ENCODE results near the gene GALNT18.
"Not testable (repeated sequence)": the region's sequence is repeated elsewhere in the genome, so short reads cannot be mapped to it uniquely, and the experiment has no call there.

The GALNT18 gene

DNA sequence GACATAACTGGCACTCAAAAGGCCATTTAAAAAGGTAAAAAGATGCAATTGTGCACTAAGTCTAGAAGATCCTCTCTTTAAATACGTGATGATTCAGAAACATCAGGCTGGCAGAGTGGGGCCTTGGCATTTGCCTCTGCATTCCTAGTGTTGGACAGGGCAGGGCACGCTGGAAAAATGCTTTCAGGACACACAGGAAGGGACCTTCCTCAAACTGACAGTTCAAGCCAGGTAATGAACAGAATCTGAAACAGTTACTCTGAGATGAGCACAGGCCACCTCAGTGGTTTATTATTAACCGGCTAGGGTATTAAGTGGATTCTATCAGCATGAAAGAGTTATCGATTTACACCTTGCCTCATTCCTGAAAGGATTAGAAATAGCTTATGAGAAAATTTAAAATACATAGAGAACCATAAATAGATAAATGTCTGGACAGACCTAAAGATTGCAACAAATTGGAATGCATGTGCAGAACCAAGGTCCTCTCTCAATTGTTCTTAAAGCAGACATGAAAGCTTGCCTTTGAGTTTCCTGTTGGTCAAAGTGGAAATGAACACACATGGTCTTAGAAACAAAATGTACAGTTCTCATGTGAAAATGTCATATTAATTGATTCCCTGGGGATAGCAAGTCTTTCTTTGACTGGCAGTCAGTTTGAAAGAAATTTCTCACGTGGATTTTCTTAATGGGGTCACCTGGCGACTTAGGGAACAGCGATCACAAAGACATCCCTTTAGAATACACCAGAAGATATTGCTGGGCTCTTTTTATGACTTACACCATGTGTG lies 247.3 kb downstream of the GALNT18 start:
- Histone ChIP-seq H3K36me3 (ENCODE audit: control insufficient read depth in 2 of 2, insufficient read depth in 2 of 2, low read length in 2 of 2) (no peaks in the 10 kb centered on the region), H3K27ac (ENCODE audit: low read depth in 2 of 2, low read length in 2 of 2) (no peak overlapping the region), H3K4me3 (ENCODE audit: low read length in 2 of 2) (no peak overlapping the region), H3K9me3 (ENCODE audit: control insufficient read depth in 2 of 2, low read length in 2 of 2) (no peaks in the 10 kb centered on the region), H3K4me1 (ENCODE audit: control insufficient read depth in 2 of 2, insufficient read depth in 2 of 2, low read length in 2 of 2) (no peaks in the 10 kb centered on the region), H3K27me3 (ENCODE audit: control insufficient read depth in 2 of 2, insufficient read depth in 2 of 2, low read length in 2 of 2) (no peaks in the 10 kb centered on the region), H3K9ac (ENCODE audit: low read depth in 1 of 2, low read length in 2 of 2) (no peak overlapping the region)

DNA sequence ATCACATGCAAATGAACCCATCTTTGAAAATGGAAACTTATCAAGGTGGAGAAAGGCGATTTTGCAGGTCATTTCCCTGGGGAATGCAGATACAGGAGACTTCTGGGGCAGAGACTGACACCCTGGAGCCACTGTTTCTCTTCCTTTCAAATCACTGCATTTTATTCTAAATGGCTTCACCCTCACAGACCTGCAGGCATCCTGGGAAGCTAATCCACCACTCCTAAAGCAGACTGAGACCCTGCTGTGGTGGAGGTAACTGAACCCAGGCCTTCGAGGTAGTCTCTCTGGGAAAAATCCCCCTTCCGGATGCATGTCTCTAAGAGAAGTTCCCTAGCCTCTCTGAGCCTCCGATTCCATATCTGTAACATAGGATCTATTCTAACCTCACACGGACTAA lies 247.9 kb downstream of the GALNT18 start:
- no peak overlapping the region for H3K27ac ChIP-seq (ENCODE audit: low read depth in 2 of 2, low read length in 2 of 2)
- H3K9me3 ChIP-seq (ENCODE audit: control insufficient read depth in 2 of 2, low read length in 2 of 2), result no peaks in the 10 kb centered on the region
- no peaks in the 10 kb centered on the region for H3K4me1 ChIP-seq (ENCODE audit: control insufficient read depth in 2 of 2, insufficient read depth in 2 of 2, low read length in 2 of 2)
- no peaks in the 10 kb centered on the region for H3K27me3 ChIP-seq (ENCODE audit: control insufficient read depth in 2 of 2, insufficient read depth in 2 of 2, low read length in 2 of 2)
- no peak overlapping the region for H3K9ac ChIP-seq (ENCODE audit: low read depth in 1 of 2, low read length in 2 of 2)
- no peaks in the 10 kb centered on the region for H3K36me3 ChIP-seq (ENCODE audit: control insufficient read depth in 2 of 2, insufficient read depth in 2 of 2, low read length in 2 of 2)
- no peak overlapping the region for H3K4me3 ChIP-seq (ENCODE audit: low read length in 2 of 2)

DNA sequence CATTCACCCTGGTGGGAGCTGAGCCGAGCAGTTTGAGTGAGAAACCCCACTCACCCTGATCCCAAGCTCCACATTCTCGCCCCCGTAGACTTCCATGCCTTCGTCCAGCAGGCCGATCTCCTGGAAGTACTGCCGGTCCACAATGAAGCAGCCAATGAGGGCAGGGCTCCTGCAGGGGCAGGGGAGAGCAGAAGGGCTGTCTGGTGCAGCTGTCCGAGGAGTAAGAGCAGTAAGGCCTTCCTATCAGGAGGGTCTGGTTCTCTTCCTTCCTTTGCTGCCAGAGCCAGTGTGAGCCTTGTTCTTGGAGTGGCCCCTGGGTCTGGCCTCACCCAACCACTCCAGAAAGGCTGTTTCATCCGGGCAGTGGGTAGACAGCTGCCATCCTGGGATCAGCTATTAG lies 249.3 kb downstream of the GALNT18 start:
- Histone ChIP-seq H3K9me3 (ENCODE audit: control insufficient read depth in 2 of 2, low read length in 2 of 2) (no peaks in the 10 kb centered on the region), H3K27me3 (ENCODE audit: control insufficient read depth in 2 of 2, insufficient read depth in 2 of 2, low read length in 2 of 2) (no peaks in the 10 kb centered on the region), H3K4me3 (ENCODE audit: low read length in 2 of 2) (no peak overlapping the region), H3K9ac (ENCODE audit: low read depth in 1 of 2, low read length in 2 of 2) (no peak overlapping the region), H3K27ac (ENCODE audit: low read depth in 2 of 2, low read length in 2 of 2) (no peak overlapping the region), H3K4me1 (ENCODE audit: control insufficient read depth in 2 of 2, insufficient read depth in 2 of 2, low read length in 2 of 2) (no peaks in the 10 kb centered on the region), H3K36me3 (ENCODE audit: control insufficient read depth in 2 of 2, insufficient read depth in 2 of 2, low read length in 2 of 2) (no peaks in the 10 kb centered on the region)

DNA sequence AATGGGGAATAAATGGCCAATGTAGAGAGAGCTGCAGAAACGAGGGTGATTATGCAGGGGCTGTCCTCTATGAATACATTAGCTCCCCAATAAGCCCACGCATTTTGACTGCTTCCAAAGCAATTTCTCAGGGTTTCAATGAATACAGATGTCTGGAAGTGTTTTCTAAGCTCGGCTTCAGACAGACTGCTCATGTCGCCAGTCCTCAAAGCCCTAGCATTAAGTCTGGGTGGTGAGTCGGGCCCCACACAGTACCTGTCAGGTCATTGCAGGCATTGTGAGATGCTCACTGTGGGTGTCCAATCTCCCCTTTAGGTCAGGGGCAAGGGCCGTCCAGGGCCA lies 250.9 kb downstream of the GALNT18 start:
- no peak overlapping the region for H3K4me3 ChIP-seq (ENCODE audit: low read length in 2 of 2)
- no peaks in the 10 kb centered on the region for H3K27me3 ChIP-seq (ENCODE audit: control insufficient read depth in 2 of 2, insufficient read depth in 2 of 2, low read length in 2 of 2)
- H3K27ac ChIP-seq (ENCODE audit: low read depth in 2 of 2, low read length in 2 of 2), result no peak overlapping the region
- H3K9ac ChIP-seq (ENCODE audit: low read depth in 1 of 2, low read length in 2 of 2), result no peak overlapping the region
- no peaks in the 10 kb centered on the region for H3K4me1 ChIP-seq (ENCODE audit: control insufficient read depth in 2 of 2, insufficient read depth in 2 of 2, low read length in 2 of 2)
- no peaks in the 10 kb centered on the region for H3K9me3 ChIP-seq (ENCODE audit: control insufficient read depth in 2 of 2, low read length in 2 of 2)
- no peaks in the 10 kb centered on the region for H3K36me3 ChIP-seq (ENCODE audit: control insufficient read depth in 2 of 2, insufficient read depth in 2 of 2, low read length in 2 of 2)

GRCh38 chr11:11370255-11370961 lies 251.4 kb downstream of the GALNT18 start:
- no peaks in the 10 kb centered on the region for H3K4me1 ChIP-seq (ENCODE audit: control insufficient read depth in 2 of 2, insufficient read depth in 2 of 2, low read length in 2 of 2)
- H3K9me3 ChIP-seq (ENCODE audit: control insufficient read depth in 2 of 2, low read length in 2 of 2), result no peaks in the 10 kb centered on the region
- no peak overlapping the region for H3K9ac ChIP-seq (ENCODE audit: low read depth in 1 of 2, low read length in 2 of 2)
- H3K27me3 ChIP-seq (ENCODE audit: control insufficient read depth in 2 of 2, insufficient read depth in 2 of 2, low read length in 2 of 2), result no peaks in the 10 kb centered on the region
- H3K27ac ChIP-seq (ENCODE audit: low read depth in 2 of 2, low read length in 2 of 2), result no peak overlapping the region
- H3K4me3 ChIP-seq (ENCODE audit: low read length in 2 of 2), result no peak overlapping the region
- no peaks in the 10 kb centered on the region for H3K36me3 ChIP-seq (ENCODE audit: control insufficient read depth in 2 of 2, insufficient read depth in 2 of 2, low read length in 2 of 2)

DNA sequence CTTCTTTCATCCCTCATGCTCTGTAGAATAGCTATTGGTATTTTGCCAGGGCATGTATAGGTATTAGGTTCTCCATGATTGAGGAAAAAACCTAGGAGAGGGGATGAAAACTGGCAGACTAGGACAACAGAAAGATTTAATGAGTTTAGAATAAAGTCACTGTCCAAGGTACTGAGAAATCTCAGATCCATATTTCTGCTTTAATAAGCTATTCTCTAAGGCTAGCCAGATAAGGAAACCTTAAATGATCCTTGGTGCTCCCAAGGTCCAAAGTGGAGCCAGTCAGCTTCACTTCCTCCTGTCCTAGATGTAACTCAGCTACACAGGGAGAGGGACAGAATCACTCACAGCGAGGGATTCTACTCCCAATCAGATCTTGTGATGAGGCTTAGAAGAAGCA lies 255.0 kb downstream of the GALNT18 start:
- no peaks in the 10 kb centered on the region for H3K4me1 ChIP-seq (ENCODE audit: control insufficient read depth in 2 of 2, insufficient read depth in 2 of 2, low read length in 2 of 2)
- H3K9me3 ChIP-seq (ENCODE audit: control insufficient read depth in 2 of 2, low read length in 2 of 2), result no peaks in the 10 kb centered on the region
- no peaks in the 10 kb centered on the region for H3K36me3 ChIP-seq (ENCODE audit: control insufficient read depth in 2 of 2, insufficient read depth in 2 of 2, low read length in 2 of 2)
- no peak overlapping the region for H3K9ac ChIP-seq (ENCODE audit: low read depth in 1 of 2, low read length in 2 of 2)
- H3K27ac ChIP-seq (ENCODE audit: low read depth in 2 of 2, low read length in 2 of 2), result no peak overlapping the region
- no peaks in the 10 kb centered on the region for H3K27me3 ChIP-seq (ENCODE audit: control insufficient read depth in 2 of 2, insufficient read depth in 2 of 2, low read length in 2 of 2)
- no peak overlapping the region for H3K4me3 ChIP-seq (ENCODE audit: low read length in 2 of 2)

DNA sequence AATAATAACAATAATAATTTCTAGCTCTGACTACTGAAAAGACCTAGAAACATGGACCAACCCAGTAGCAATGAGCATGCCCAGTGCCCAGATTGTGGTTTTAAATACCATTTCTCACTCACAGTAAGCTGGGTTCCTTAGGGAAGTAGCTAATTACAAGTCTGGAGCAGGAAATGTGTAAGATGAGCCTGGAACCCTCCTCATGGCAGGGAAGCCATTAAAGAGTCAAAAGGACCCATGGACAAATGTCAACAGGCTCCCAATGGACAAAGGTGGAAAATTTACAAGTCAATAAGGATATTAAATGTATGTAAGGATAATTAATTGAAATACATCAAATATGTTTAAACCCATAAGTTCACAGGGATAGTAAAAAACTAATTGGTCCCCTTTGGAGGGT lies 258.1 kb downstream of the GALNT18 start:
- no peaks in the 10 kb centered on the region for H3K36me3 ChIP-seq (ENCODE audit: control insufficient read depth in 2 of 2, insufficient read depth in 2 of 2, low read length in 2 of 2)
- no peaks in the 10 kb centered on the region for H3K4me1 ChIP-seq (ENCODE audit: control insufficient read depth in 2 of 2, insufficient read depth in 2 of 2, low read length in 2 of 2)
- H3K9me3 ChIP-seq (ENCODE audit: control insufficient read depth in 2 of 2, low read length in 2 of 2), result no peaks in the 10 kb centered on the region

GRCh38 chr11:11359611-11360010 lies 262.2 kb downstream of the GALNT18 start:
- Histone ChIP-seq H3K27ac (ENCODE audit: low read depth in 2 of 2, low read length in 2 of 2) (no peak overlapping the region), H3K9me3 (ENCODE audit: control insufficient read depth in 2 of 2, low read length in 2 of 2) (no peaks in the 10 kb centered on the region), H3K36me3 (ENCODE audit: control insufficient read depth in 2 of 2, insufficient read depth in 2 of 2, low read length in 2 of 2) (no peaks in the 10 kb centered on the region), H3K4me3 (ENCODE audit: low read length in 2 of 2) (no peak overlapping the region), H3K9ac (ENCODE audit: low read depth in 1 of 2, low read length in 2 of 2) (no peak overlapping the region), H3K4me1 (ENCODE audit: control insufficient read depth in 2 of 2, insufficient read depth in 2 of 2, low read length in 2 of 2) (no peaks in the 10 kb centered on the region), H3K27me3 (ENCODE audit: control insufficient read depth in 2 of 2, insufficient read depth in 2 of 2, low read length in 2 of 2) (no peaks in the 10 kb centered on the region)

More for the DNA sequence above, 258.1 kb downstream of the GALNT18 start:
- no peak overlapping the region for H3K9ac ChIP-seq (ENCODE audit: low read depth in 1 of 2, low read length in 2 of 2)
- H3K27ac ChIP-seq (ENCODE audit: low read depth in 2 of 2, low read length in 2 of 2), result no peak overlapping the region
- no peaks in the 10 kb centered on the region for H3K27me3 ChIP-seq (ENCODE audit: control insufficient read depth in 2 of 2, insufficient read depth in 2 of 2, low read length in 2 of 2)
- H3K4me3 ChIP-seq (ENCODE audit: low read length in 2 of 2), result no peak overlapping the region

- Histone ChIP-seq H3K27ac (ENCODE audit: low read depth in 2 of 2, low read length in 2 of 2) (no peak overlapping the region), H3K9ac (ENCODE audit: low read depth in 1 of 2, low read length in 2 of 2) (no peak overlapping the region), H3K4me1 (ENCODE audit: control insufficient read depth in 2 of 2, insufficient read depth in 2 of 2, low read length in 2 of 2) (no peaks in the 10 kb centered on the region), H3K27me3 (ENCODE audit: control insufficient read depth in 2 of 2, insufficient read depth in 2 of 2, low read length in 2 of 2) (no peaks in the 10 kb centered on the region), H3K9me3 (ENCODE audit: control insufficient read depth in 2 of 2, low read length in 2 of 2) (no peaks in the 10 kb centered on the region), H3K36me3 (ENCODE audit: control insufficient read depth in 2 of 2, insufficient read depth in 2 of 2, low read length in 2 of 2) (no peaks in the 10 kb centered on the region), H3K4me3 (ENCODE audit: low read length in 2 of 2) (no peak overlapping the region)
These were observed 265.0 kb downstream of the GALNT18 start for GRCh38 chr11:11356842-11357241.

DNA sequence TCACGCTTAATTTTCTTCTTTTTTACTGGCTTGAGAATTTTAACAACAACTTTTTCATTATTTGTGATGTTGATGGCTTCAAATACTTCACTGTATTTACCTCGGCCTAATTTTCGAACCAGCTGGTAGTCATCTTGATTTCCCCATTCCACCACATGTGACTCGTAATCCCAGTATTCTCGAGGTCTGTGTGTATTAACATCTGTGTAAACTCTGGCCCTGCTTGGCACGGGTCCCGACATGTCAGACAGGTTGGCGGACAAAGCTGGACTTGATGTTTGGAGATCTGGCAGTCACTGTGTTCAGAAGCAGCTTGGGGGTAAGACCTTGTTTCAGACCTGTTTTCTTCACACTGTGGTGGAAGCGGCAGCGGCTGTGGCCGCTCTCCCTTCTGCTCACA lies 268.9 kb downstream of the GALNT18 start, which contains the start of gene CSNK2A3:
TSS of gene CSNK2A3 (minus strand) at position 373 of the 400 bp plus-strand sequence. CDS start at position 242, 131 bp downstream.
- not testable (repeated sequence) for H3K27ac ChIP-seq (ENCODE audit: low read depth in 2 of 2, low read length in 2 of 2); H3K36me3 ChIP-seq (ENCODE audit: control insufficient read depth in 2 of 2, insufficient read depth in 2 of 2, low read length in 2 of 2); H3K9ac ChIP-seq (ENCODE audit: low read depth in 1 of 2, low read length in 2 of 2); H3K27me3 ChIP-seq (ENCODE audit: control insufficient read depth in 2 of 2, insufficient read depth in 2 of 2, low read length in 2 of 2); H3K4me3 ChIP-seq (ENCODE audit: low read length in 2 of 2); H3K9me3 ChIP-seq (ENCODE audit: control insufficient read depth in 2 of 2, low read length in 2 of 2); H3K4me1 ChIP-seq (ENCODE audit: control insufficient read depth in 2 of 2, insufficient read depth in 2 of 2, low read length in 2 of 2)

Data from mucosa of rectum (tissue), 2 donors.